Stimulated activated CD8-positive, alpha-beta memory T cell treated with anti-CD3 and anti-CD28 coated beads, Interleukin-7, amount 100 ng/mL, for 48 hours (primary cell): Measurements from ENCODE around the gene DHX30.

ENCODE experiments used
- DNase-seq, 2 donors: peaks; one replicate each; pipeline ENCODE4 v3.0.0-alpha.2; 2020; ENCODE audit warnings: low read depth in 1 of 2; ENCODE audit errors: extremely low read depth in 1 of 2

DHX30 gene

DNA sequence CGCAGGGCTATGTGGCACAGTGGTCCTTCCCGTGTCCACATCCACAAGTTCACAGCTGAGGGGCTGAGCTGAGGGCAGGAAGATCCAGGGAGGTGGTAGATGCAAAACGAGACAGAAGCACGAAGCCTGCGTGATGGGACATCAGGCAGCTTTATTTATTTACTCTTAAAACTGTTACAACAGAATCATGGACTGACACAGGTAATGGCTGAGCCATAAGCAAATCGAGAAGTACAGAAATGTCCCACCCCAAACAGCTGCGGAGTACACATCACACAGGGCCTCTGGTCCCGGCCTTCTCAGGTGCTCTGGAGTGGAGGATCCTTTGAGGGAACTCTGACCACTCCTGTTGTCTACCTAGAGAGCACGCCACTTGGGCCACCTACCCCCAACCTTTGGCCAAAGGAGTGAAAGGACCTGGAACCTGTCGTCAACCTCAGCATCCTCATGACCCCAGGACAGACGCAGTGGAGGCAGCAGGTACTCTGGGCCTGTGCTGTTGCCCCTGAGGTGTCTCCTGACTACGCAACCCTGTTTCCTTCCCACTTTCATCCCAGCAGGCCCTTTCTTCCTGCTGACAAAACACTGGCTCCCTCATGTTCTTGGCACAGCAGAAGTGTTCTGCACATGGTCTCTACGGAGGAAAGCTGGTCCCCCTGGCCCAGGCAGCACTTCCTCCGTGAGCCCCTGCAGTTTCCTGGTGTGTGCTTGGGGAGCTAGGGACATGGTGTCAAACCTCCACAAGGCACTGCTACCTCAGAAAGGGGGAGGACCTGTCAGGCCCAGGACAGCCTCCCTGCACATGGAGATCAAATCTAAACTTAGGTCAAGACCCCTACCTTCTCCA, 47.8 kb downstream of the DHX30 start:
- no peak for DNase-seq

DNA sequence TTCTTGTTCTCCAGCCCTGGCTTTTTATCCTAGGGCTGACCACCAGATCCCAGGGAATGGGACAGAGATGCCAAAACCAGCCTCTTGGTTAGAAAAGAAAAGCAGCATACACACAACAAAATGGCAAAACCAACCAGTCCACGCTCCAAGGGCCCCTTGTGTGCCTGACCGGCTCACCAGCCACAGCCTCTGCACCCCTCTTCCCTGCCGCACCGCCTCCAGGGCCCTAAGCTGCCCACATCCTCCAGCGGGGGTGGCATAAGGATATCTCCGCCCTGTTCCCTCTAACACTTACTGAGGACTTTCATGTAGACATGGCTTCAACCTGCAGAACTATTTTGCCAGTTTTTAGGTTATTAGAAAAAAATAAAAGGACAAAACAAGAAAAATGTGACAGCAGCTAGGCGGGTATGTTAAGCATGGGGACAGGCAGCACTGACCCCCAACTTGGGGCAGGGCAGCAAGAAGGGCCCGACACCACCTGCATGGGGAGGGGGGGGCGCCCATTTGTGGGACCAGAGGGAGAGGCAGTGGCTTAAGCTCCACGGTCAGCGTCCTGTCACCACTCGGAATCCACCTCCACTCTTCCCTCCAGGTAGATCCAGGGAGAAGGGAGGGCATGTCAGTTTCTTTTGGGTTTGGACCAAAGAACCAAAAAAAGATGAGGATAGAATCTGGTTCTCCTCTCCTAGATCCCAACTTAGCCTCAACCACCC, 49.1 kb downstream of the DHX30 start:
- DNase-seq, result no peak

DNA sequence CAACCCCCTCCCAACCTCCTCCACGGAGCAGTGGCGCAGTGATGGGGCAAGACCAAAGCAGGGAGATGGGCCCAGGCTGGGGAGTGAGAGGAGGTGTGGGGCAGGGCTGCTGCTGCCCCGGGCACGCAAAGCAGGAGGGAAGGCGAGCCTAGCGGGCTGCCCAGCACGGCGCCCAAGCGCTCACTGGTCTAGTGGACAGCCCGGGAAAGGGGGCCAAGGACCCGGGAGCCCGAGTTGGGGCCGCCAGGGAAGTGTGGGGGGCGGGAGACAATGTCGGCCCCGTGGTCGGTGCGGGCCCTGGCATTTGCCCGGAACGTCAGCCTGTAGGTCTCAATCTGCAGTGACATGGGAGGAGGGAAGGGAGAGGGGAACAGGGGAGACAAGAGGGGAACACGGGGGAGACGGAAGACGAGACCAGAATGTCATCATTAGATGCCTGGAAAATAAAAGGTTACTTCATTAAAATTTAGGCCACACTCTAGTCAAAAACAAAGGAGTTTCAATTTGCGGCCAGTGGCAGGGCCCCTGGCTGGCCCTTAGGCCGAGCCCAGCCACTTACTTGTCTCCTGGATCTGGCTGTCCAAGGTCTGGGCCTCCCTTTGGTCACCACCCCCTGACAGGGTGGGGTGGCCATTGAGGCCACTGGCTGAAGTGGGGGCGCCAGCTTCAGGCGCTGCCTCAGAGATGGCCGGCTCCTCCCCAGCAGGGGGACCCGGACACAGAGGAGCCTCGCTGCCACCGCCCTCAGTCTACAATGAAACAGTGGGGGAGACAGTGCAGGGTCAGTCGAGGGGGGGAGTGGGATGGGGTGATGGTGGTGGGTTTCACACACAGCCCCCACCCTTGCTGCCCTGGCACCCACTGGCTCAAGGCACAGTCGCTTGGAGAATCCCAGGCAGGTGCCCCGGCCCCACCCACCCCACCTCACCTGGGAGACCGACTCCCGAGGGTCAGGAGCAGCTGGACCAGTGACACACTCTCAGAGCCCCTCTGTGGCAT, 50.0 kb downstream of the DHX30 start:
- DNase-seq, result no peak

DNA sequence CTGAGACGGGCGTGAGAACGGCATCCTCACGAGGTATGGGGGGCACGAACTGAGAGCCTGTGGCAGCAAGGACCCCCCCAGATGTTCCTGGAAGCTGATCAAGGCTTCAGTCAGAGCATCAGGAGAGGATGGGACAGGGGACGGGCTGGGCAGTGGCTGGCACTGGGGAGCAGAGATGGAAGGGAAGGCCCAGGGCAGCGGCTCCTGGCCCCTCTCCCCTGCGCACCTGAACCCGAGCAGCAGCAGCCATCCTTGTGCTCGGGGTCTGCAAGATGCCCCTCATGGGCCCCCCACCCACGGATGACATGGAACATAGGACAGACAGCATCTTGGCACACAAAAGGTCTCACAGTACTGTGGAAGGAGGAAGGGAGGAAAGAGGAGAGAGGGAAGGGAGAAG, 51.3 kb downstream of the DHX30 start:
- DNase-seq, result no peak

DNA sequence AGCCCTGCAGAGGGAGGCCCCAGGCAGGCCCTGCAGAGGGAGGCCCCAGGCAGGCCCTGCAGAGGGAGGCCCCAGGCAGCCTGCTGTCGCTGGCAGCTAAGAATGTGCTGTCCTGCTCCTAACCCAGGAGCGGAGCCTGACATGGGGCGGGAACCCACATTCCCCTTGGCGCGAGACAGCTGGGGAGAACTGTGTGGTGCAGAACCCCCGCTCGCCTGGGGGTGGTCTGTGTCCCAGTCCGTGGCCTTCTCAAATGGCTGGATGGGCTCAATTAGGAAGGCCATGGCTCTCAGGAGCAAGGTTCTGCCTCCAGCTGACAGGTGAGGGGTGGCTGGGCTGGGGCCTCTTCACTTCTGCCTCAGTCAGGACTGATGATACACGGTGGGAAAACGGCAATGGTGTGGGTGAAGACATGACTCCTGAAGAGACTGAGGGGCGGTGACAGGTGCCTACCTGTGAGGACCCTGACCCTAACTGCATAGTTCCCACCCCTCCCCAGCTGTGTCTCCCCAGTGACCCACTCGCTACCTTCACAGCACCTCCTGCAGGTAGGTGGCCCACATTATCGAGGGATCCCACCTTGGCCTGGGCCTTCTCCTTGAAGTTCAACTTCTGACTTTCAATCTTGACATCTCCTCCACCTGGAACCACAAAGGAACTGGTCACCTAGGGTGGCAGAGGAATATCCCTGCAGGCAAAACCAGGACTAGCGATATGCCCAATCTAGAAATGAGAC, 52.0 kb downstream of the DHX30 start:
- DNase-seq, result no peak

DNA sequence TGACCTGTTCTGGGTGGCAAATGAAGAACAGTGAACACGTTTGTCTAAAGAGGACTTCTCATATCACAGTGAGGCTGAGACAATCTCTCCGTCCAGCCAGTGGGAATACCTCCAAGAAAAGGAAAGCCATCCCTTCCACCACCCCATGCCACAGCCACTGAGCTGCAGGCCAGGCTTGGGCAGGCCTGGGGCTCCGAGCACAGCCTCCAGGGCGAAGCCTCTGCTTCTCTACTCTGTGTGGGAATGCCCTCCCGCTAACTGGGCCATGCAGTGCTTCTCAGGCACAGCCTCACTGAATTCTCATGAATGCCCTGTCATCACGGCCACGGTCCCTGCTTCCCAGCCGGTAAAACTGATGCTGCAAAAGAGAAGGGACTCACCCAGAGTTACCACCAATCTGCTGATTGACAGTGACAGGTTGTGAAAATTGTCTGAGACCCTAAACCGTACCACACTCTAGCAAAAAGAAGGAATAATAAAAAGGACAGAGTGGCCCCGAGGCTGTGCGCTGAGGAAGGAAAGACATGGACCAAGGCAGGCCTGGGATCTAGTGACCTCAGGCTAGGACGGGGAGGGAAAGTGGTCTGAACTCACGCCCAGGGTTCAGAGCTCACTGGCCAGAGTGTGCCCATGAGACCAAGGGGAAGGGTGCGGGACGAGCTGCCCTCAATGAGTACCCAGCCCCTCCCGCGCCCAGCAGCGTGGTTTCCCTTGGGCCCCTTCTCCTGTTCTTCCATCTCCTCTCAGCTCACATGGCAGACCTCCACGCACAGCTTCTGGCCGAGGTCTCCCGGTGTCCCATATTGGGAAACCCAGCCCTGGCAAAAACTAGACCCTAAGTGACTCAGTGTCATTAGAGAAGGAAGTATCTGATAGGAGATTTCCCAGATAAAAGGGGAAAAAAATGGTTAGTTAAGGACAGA, 52.8 kb downstream of the DHX30 start:
- no peak for DNase-seq

DNA sequence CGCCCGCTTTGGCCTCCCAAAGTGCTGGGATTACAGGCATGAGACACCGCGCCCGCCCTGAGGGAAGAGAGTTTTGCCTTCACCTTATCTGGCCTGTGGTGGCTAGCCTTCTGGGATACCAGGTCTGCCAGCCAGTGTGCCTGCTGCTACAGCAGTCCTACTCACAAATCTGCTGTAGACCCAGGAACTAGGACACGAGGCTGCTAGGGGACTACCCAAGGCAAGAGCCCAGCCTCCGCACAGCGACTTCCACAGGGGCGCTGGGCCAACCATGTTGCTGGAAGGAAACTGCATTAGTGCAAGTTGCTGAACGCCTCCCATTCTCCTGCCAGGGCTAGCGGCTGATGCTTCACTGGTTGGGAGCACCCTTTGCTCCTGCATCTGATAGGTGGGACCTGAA, 53.7 kb downstream of the DHX30 start:
- DNase-seq, result no peak

DNA sequence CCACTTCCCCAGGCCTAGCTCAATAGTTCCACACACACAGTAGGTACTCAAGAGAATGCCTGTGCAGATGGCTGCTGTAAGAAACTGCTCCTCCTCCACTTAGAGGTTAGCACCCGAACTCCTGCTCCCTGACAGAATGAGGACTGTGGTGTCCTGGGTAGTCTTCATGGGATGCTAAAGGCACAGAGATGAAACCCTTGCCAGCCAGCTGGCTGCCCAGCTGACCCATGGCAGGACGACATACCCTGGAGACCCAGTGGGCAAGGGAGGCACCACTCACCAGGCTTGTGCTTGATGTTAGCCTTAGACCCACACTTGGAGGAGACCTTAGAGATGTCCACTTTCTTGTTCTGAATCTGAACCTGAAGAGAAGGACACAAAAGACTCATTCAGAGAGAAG, 54.2 kb downstream of the DHX30 start:
- no peak for DNase-seq

DNA sequence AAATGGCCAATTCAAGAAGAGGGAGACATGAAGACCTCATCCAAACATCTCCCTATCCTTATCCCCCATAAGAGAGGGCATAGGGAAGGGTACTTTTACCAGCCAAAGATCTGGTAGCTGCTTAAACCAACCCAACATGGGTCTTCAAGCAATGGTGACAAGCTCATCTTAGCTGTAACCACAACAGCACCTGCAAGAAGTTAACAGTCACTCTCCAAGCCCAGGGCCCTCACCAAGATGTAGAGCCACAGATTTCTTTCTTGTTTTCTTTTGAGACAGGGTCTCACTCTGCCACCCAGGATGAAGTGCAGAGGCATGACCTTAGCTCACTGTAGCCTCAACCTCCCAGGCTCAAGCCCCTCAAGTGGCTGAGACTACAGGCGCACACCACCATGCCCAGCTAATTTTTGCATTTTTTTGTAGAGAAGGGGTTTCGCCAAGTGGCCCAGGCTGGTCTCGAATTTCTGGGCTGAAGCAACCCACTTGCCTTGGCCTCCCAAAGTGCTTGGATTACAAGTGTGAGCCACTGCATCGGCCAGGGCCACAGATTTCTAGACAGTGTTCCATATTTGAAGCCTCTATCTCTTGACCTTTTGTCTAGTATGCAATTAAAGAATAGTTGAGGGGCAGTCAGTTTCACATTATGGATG, 57.1 kb downstream of the DHX30 start:
- no peak for DNase-seq

DNA sequence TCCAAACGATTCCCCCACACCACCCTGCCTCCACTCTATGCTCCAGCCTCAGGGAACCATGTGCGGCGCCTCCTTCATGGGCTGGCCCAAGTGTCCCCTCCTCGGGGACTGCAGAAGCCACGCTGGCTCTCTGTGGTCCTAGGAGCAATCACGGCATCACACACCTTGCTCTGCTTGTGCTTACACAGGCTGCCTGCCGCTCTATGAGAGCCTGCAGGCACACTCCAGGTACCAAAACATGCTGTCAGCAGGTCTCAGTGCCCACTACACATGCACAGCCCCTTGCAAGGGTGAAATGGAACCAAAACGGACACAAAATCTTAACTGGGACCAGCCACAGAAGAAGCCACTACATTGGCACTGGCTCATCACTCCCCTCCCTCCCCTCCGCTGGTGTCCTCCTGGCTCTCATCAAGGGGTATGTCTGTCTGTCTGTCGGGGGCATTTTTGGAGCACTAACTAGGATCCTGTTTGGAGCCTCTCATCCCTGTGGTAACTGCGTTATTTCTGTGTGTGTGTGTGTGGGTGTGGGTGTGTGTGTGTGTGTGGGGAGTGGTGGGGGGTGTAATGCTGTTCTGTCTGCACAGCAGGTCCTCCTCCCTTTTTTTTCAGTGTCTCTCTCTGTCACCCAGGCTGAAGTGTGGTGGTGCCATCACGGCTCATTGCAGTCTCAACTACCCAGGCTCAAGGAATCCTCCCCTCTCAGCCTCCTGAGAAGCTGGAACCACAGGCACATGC, 60.6 kb downstream of the DHX30 start:
- no peak for DNase-seq

DNA sequence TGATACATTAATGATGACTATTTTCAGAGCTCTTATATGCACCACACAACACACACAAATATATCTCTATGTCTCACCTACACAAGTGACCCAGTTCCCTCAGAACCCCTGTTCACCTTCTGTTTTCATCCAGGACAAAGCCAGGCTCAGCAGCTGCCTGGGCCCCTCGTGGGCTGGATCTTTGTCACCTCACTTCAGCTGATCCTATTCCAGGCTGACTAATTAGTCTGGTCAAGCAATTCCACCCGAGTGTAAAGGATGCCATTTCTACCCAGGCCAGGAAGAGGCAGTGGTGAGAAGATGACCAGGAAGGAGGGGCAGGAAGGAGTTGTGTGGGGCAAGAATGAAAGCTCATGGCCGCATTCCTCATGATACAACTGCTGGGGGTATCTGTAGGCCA, 62.3 kb downstream of the DHX30 start:
- no peak for DNase-seq

DNA sequence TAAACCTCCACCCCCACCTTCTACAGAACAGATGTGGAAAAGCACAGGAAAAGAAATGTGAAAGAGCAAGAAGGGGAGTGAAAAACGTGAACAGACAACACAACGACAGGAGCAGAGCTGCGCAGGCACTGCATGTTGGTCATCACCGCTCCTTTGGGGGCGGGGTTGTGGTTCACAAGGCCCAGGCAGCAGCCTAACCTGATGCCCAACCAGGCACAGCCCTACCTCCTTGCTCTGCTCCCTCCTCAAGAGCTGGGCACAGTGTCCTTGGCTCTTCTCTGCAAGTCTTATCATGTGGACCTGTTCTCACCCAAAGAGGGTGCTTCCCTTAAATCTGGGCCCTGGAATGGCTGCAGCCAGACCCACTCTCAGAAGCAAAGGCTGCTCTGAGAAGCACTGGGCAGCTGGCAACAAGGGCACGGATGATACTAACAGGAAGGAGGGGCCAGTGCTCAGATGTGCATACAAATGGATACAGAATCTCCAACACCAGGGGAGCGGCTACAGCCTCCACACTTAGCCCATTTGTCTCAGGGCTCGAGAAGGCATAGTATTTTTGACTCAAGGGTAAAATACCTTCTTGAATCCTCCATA, 64.6 kb downstream of the DHX30 start:
- DNase-seq, result no peak

DNA sequence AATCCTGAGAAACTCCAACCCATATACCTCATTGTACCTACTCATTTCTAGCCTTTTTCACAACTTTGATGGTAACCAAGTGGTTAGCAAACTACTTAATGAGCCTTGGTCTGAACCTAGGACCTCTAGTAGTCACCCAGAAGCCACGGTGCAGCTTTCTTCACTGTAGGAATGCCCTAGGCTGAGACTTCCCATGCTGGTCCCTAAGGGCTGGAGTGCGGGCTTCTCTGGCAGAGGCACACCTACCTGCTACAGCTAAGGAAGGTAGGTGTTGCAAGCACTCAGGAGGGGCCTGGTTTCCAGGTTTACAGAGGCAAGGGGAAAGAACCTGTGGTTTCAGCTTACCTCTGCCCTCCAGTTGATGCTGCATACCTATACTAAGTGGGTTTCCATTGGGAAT, 65.4 kb downstream of the DHX30 start:
- no peak for DNase-seq

DNA sequence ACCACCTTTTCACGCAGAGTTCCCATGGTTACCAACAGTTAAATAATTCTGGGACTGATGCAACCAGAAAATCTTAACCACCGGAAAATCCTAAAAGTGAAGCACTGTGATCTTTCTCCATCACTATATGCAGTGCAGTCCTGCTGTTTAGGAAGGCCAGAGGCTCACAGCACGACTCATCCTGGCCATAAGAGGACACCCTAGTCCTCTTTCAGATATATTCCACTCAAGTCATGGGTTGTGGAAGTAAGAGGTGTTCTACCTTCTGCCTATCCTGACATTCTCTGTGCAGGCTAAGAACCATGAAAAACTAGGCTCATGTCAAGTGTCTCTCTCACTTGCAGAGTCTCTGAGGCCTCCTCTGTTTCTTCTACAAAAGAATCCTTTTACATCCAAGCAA, 67.2 kb downstream of the DHX30 start:
- DNase-seq, result no peak

DNA sequence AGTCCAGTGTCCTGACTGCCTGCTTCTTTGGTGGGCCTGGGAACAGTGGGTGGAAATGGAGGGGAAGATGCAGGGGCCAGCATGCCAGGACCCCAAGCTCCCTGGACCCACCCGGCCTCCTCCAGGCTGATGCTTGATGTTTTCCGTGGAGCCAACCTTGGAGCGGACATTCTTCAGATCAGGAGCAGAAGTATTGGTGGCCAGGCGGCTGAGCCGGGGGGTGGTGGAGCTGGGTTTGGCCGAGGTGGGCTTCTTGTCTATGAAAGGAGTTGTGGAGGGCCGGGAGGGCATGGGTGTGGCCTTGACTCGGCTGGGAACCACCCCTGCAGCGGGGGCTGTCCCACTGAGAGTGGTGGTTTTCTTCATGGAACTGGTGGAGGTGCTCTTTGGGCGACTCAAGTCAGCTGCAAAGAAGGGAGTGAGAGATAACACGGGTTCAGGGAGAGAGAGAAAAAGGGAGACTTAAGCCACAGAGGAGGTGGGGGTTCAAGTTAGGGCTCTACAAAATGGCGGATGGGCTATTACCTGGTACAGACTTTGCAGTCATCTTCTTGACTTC, 67.8 kb downstream of the DHX30 start:
- DNase-seq, result no peak

DNA sequence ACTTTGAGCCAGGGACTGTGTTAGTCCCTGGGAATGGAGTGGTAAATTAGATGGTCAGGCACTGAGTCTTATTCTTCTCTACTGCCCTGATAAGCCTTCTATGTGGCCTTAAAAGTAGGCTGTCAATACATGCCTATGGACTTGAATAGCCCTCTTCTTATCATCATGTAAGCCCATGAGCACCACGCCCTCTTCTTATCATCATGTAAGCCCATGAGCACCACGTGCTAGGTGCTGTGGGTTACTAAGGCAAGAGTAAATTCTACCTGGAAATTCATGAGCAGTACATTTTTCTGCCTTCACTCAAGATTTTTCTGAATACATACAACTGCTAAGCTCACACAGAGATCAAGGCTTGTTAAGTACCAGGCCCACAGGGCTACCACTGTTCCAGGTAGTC, 68.5 kb downstream of the DHX30 start:
- DNase-seq, result no peak

DNA sequence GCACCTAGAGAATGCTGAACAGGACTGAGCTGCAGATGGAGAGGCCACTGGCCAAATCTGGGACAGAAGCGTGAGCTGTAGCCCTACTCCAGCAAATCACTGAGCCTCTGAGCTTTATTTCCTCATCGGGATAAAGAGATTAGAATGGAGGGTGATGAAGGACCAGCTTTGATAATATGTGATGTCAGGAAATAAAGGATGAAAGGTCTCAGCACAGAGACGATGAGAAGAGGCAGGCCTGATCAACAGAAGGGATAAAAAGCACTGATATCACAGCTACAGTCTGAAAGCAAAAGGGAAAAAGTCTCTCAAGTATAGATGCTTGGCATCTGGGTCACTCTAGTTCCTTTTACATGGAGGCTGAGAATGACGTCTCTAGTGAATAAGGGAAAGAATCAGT, 70.0 kb downstream of the DHX30 start:
- no peak for DNase-seq

DNA sequence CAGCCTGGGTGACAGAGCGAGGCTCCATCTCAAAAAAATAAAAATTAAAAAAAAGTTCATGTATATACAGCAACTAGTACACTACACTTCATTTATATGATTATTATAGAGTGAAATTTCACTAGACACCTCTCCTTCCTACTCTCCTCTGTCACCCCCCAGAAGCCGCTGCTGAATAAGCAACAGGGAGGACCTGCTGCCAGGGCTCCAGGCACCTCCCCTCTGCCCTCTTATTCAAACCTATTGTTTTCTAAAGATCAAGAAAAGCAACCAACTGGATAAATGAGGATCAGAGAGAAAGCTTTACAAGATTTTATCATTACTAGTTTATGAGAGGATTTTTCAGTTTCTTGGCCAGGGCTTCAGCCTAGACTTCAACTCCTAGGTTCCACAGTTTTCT, 71.5 kb downstream of the DHX30 start:
- DNase-seq, result no peak
